Endothelial cell of umbilical vein (primary cell): ENCODE measurements around the gene PLA2G2A. TPM values are rescaled to one million over a fixed set of nuclear protein-coding genes. Genes with fewer than 3 reads are reported as not detected.

Source experiments
- BruUV-seq: library from RNA; stranded (reverse); fragments of 400-500 nt; replicated peaks from 2 replicates; lab custom pipeline; 2021; lab: Mats Ljungman, UMichigan
- CTCF ChIA-PET: fragments of 300-600, 350-600 bp; sonication (Branson Sonifier 250); formaldehyde crosslinking; loops from one replicate; lab custom pipeline; 2021; ENCODE audit warnings: antibody characterized with exemption, inconsistent platforms; lab: Charles Lee
- POLR2A ChIA-PET: fragments of 300-600, 350-600 bp; sonication (Branson Sonifier 250); formaldehyde crosslinking; loops from one replicate; lab custom pipeline; 2021; ENCODE audit warnings: antibody characterized with exemption, inconsistent platforms; lab: Charles Lee
- DNase-seq: peaks from one replicate; pipeline ENCODE4 v3.0.0-alpha.2; 2011; ENCODE audit warnings: low read depth, low spot score
- FAIRE-seq: peaks from 2 replicates; lab custom pipeline; 2011; peaks lifted over from hg19 to GRCh38; lab: Jason Lieb, UNC
- H2AFZ ChIP-seq: 2 replicates; pipeline ENCODE4 v1.6.0; 2012; ENCODE audit warnings: low read depth, low read length, control low read depth, inconsistent platforms
- H3K27ac ChIP-seq: 2 replicates; pipeline ENCODE4 v1.5.1; 2011; ENCODE audit warnings: low read depth, mild to moderate bottlenecking, control low read depth, low read length, moderate library complexity; ENCODE audit not compliant: insufficient read depth
- H3K27me3 ChIP-seq, 2 experiments: 2 replicates each; pipeline versions ENCODE4 v1.6.0 to v1.6.1; 2011; ENCODE audit warnings: low read length in 2 of 2, mixed read lengths in 1 of 2; ENCODE audit not compliant: control insufficient read depth in 2 of 2, insufficient read depth in 2 of 2
- H3K36me3 ChIP-seq, 2 experiments: 2 replicates in 1 of 2; 3 replicates in 1 of 2; pipeline ENCODE4 v1.5.1; 2011; ENCODE audit warnings: low read length in 2 of 2, mild to moderate bottlenecking in 1 of 2, moderate library complexity in 1 of 2; ENCODE audit not compliant: control insufficient read depth in 2 of 2, insufficient read depth in 2 of 2; ENCODE audit errors: extremely low read depth in 1 of 2
- H3K4me1 ChIP-seq: 3 replicates; pipeline ENCODE4 v1.5.1; 2011; ENCODE audit warnings: mild to moderate bottlenecking, low read length; ENCODE audit not compliant: control insufficient read depth, insufficient read depth; ENCODE audit errors: extremely low read depth
- H3K4me2 ChIP-seq: 2 replicates; pipeline ENCODE4 v1.6.1; 2011; ENCODE audit warnings: low read length, control low read depth, mixed read lengths; ENCODE audit not compliant: insufficient read depth
- H3K4me3 ChIP-seq, 3 experiments: fragments of 200-600 bp in 1 of 3; sonication (generic), shearing (Covaris generic) in 1 of 3; replicated peaks in 1 of 3; 2 replicates each; pipeline ENCODE4 v1.5.1; 2011 to 2016; ENCODE audit warnings: control low read depth in 3 of 3, low read length in 3 of 3, mild to moderate bottlenecking in 2 of 3, inconsistent platforms in 1 of 3, low read depth in 1 of 3, moderate library complexity in 1 of 3; ENCODE audit not compliant: insufficient read depth in 1 of 3
- H3K79me2 ChIP-seq: 2 replicates; pipeline ENCODE4 v1.6.0; 2012; ENCODE audit warnings: low read length, inconsistent platforms; ENCODE audit not compliant: control insufficient read depth, insufficient read depth
- H3K9ac ChIP-seq: replicated peaks from 2 replicates; pipeline ENCODE3; 2011; ENCODE audit warnings: low read length, control low read depth; ENCODE audit not compliant: insufficient read depth; ENCODE audit errors: extremely low read depth
- H3K9me1 ChIP-seq: replicated peaks from 3 replicates; pipeline ENCODE4 v1.6.0; 2011; ENCODE audit warnings: mild to moderate bottlenecking, low read length; ENCODE audit not compliant: control insufficient read depth, insufficient read depth; ENCODE audit errors: extremely low read depth
- H3K9me3 ChIP-seq: replicated peaks from 2 replicates; pipeline ENCODE4 v1.5.1; 2012; ENCODE audit warnings: low read length, inconsistent platforms; ENCODE audit not compliant: control insufficient read depth, insufficient read depth
- H4K20me1 ChIP-seq: replicated peaks from 2 replicates; pipeline ENCODE3; 2011; ENCODE audit warnings: mild to moderate bottlenecking, low read length; ENCODE audit not compliant: control insufficient read depth, insufficient read depth; ENCODE audit errors: extremely low read depth
- EZH2 ChIP-seq: IDR thresholded peaks from 2 replicates; pipeline ENCODE4 v1.6.1; 2012; ENCODE audit warnings: borderline replicate concordance, low read depth, mild to moderate bottlenecking, moderate library complexity, low read length, inconsistent platforms; ENCODE audit not compliant: severe bottlenecking
- FOS ChIP-seq: IDR thresholded peaks from 2 replicates; pipeline ENCODE4 v1.6.1; 2011; ENCODE audit warnings: mild to moderate bottlenecking, low read length, moderate library complexity, borderline replicate concordance; ENCODE audit not compliant: insufficient read depth
- GATA2 ChIP-seq: IDR thresholded peaks from 2 replicates; pipeline ENCODE4 v1.7.0; 2011; ENCODE audit warnings: low read depth, mild to moderate bottlenecking, moderate library complexity, mixed read lengths, low read length; ENCODE audit not compliant: insufficient read length, insufficient read depth
- JUN ChIP-seq: IDR thresholded peaks from 2 replicates; pipeline ENCODE4 v1.6.1; 2011; ENCODE audit warnings: borderline replicate concordance, low read depth; ENCODE audit not compliant: insufficient read length, insufficient read depth
- MAX ChIP-seq: IDR thresholded peaks from 2 replicates; pipeline ENCODE4 v1.6.1; 2011; ENCODE audit not compliant: insufficient read depth, insufficient read length
- MYC ChIP-seq: IDR thresholded peaks from one replicate; pipeline ENCODE4 v1.6.1; 2011; ENCODE audit warnings: mild to moderate bottlenecking, low read depth, low read length
- POLR2A ChIP-seq: IDR thresholded peaks from 2 replicates; pipeline ENCODE4 v1.6.1; 2012; ENCODE audit warnings: low read depth, mild to moderate bottlenecking, control low read depth, low read length
- POLR2AphosphoS5 ChIP-seq: IDR thresholded peaks from 2 replicates; pipeline ENCODE4 v1.6.1; 2012; ENCODE audit warnings: low read depth, mild to moderate bottlenecking, control low read depth, low read length, moderate library complexity; ENCODE audit not compliant: insufficient read depth
- dilution Hi-C: fragments of 300-500 bp; cut with MboI; formaldehyde crosslinking; loops from one replicate; pipeline ENCODE4 v1.15.0; 2019; ENCODE audit warnings: low sequenced_read_pairs; ENCODE audit not compliant: extremely low pct_ligation_motif_present
- intact Hi-C: fragments of 100-400 bp; cut with micrococcal nuclease; formaldehyde crosslinking; loops from one replicate; pipeline ENCODE4 v1.10.0; 2022
- polyA plus RNA-seq, 4 experiments: library from polyadenylated mRNA; depleted of rRNA in 3 of 4; stranded (reverse) in 3 of 4; unstranded in 1 of 4; fragments of >200 nt; gene quantifications; 2 replicates each; pipeline versions ENCODE4 v1.2.1 to v1.2.3, GENCODE V29; 2011 to 2012; ENCODE audit warnings: missing spikeins in 1 of 4
- total RNA-seq: library from RNA; stranded (reverse); gene quantifications from 2 replicates; pipeline ENCODE4 v1.2.3, GENCODE V29; 2021
- TF ChIP-seq, protein P1 (sequence below), 2 donors: IDR thresholded peaks; 1 replicate in 1 of 2; 2 replicates in 1 of 2; pipeline ENCODE4 v1.5.1; 2011; ENCODE audit warnings: low read length in 2 of 2, mild to moderate bottlenecking in 2 of 2, moderate library complexity in 2 of 2, control low read depth in 1 of 2, inconsistent platforms in 1 of 2, low read depth in 1 of 2; ENCODE audit not compliant: insufficient read depth in 1 of 2; ENCODE audit errors: extremely low read depth in 1 of 2

PLA2G2A gene
- total and polyA plus RNA-seq, 2 donors (not counting 3 experiments of a cell fraction or from before 2014, with no cell fraction given): not detected

- no peak overlapping the region for H2AFZ ChIP-seq
- no peaks in the 10 kb centered on the region for H3K36me3 ChIP-seq
- no peaks in the 10 kb centered on the region for H3K9me3 ChIP-seq
- no peaks in the 10 kb centered on the region for H3K4me1 ChIP-seq
- no peak for TF ChIP-seq EZH2
- TF ChIP-seq, protein P1, sequence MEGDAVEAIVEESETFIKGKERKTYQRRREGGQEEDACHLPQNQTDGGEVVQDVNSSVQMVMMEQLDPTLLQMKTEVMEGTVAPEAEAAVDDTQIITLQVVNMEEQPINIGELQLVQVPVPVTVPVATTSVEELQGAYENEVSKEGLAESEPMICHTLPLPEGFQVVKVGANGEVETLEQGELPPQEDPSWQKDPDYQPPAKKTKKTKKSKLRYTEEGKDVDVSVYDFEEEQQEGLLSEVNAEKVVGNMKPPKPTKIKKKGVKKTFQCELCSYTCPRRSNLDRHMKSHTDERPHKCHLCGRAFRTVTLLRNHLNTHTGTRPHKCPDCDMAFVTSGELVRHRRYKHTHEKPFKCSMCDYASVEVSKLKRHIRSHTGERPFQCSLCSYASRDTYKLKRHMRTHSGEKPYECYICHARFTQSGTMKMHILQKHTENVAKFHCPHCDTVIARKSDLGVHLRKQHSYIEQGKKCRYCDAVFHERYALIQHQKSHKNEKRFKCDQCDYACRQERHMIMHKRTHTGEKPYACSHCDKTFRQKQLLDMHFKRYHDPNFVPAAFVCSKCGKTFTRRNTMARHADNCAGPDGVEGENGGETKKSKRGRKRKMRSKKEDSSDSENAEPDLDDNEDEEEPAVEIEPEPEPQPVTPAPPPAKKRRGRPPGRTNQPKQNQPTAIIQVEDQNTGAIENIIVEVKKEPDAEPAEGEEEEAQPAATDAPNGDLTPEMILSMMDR (IDR thresholded peaks at IDR 0.05; ENCODE audit: extremely low read depth in 1 of 2, insufficient read depth in 1 of 2, low read depth in 1 of 2, low read length in 2 of 2): no peak
- no peak for TF ChIP-seq JUN
- no peak for TF ChIP-seq POLR2AphosphoS5
- no peak for TF ChIP-seq FOS
- TF ChIP-seq MAX: no peak
- TF ChIP-seq MYC: no peak
- no peak for TF ChIP-seq POLR2A
- no peak for TF ChIP-seq GATA2
- no peak for FAIRE-seq
- H3K9ac ChIP-seq: no peak overlapping the region
- H3K79me2 ChIP-seq: no peaks in the 10 kb centered on the region
- no peak for DNase-seq
- dilution Hi-C loops: no loop called here
- H3K4me3 ChIP-seq: no peak overlapping the region
- H3K9me1 ChIP-seq: no peaks in the 10 kb centered on the region
- no TSS peak for BruUV-seq
- H3K27ac ChIP-seq: no peak overlapping the region
- H3K27me3 ChIP-seq: peaks cover 0 to 3% of the 10 kb centered on the region in 2 experiments
- H4K20me1 ChIP-seq: no peaks in the 10 kb centered on the region
- no peak overlapping the region for H3K4me2 ChIP-seq
- POLR2A ChIA-PET: no interaction called here
- intact Hi-C loops: no loop called here
- CTCF ChIA-PET: no interaction called here
Measured at GRCh38 chr1:19954059-19954458, 25.4 kb downstream of the PLA2G2A start.
